GM12878 (cell line): Measurements from ENCODE around the gene NLRC5. TPM values are rescaled to one million over a fixed set of nuclear protein-coding genes. Genes with fewer than 3 reads are reported as not detected.

Experiments used
- ATAC-seq: fragments of 200-7000 bp; cut with Tn5 transposase; 3 replicates; pipeline ENCODE4 v1.9.1; 2020; ENCODE audit warnings: mild to moderate bottlenecking, moderate library complexity
- BruUV-seq: library from RNA; stranded (reverse); fragments of 400-500 nt; replicated peaks from 2 replicates; lab custom pipeline; 2021; lab: Mats Ljungman, UMichigan
- CTCF ChIA-PET: fragments of 300-600 bp; sonication (Branson Sonifier 250); formaldehyde crosslinking; extraction: SDS; loops from one replicate; lab custom pipeline; 2021; ENCODE audit warnings: inconsistent platforms; lab: Yijun Ruan, JAX
- POLR2A ChIA-PET: fragments of 350-600 bp; formaldehyde crosslinking; extraction: SDS; loops from one replicate; lab custom pipeline; 2021; ENCODE audit warnings: inconsistent platforms; lab: Charles Lee
- RAD21 ChIA-PET: fragments of 300-600 bp; sonication (Branson Sonifier 250); formaldehyde crosslinking; loops from one replicate; lab custom pipeline; 2023; ENCODE audit warnings: antibody characterized with exemption; ENCODE audit not compliant: unreplicated experiment; lab: Charles Lee
- SMC1A ChIA-PET: fragments of 300-600 bp; sonication (Branson Sonifier 250); formaldehyde crosslinking; loops from one replicate; lab custom pipeline; 2023; ENCODE audit not compliant: unreplicated experiment, uncharacterized antibody; lab: Charles Lee
- DNase-seq: peaks from one replicate; pipeline ENCODE4 v3.0.0-alpha.2; 2011; ENCODE audit warnings: low read depth, low spot score
- FAIRE-seq: peaks from 3 replicates; lab custom pipeline; 2011; peaks lifted over from hg19 to GRCh38; lab: Jason Lieb, UNC
- H2AFZ ChIP-seq: 2 replicates; pipeline ENCODE4 v1.6.0; 2011; ENCODE audit warnings: low read depth, low read length, control low read depth; ENCODE audit not compliant: control insufficient read depth
- H3K27ac ChIP-seq: 2 replicates; pipeline ENCODE4 v1.5.1; 2011; ENCODE audit warnings: control low read depth; ENCODE audit not compliant: control insufficient read depth, insufficient read depth
- H3K27me3 ChIP-seq, 2 experiments: replicated peaks in 1 of 2; 2 replicates each; pipeline versions ENCODE4 v1.6.0 to v1.6.1; 2011; ENCODE audit warnings: low read length in 1 of 2; ENCODE audit not compliant: control insufficient read depth in 2 of 2, insufficient read depth in 2 of 2
- H3K36me3 ChIP-seq, 2 experiments: 2 replicates each; pipeline ENCODE4 v1.5.1; 2011; ENCODE audit warnings: low read length in 1 of 2; ENCODE audit not compliant: control insufficient read depth in 2 of 2, insufficient read depth in 2 of 2
- H3K4me1 ChIP-seq: 2 replicates; pipeline ENCODE4 v1.6.1; 2011; ENCODE audit warnings: mild to moderate bottlenecking, low read length, moderate library complexity, mixed read lengths; ENCODE audit not compliant: control insufficient read depth, insufficient read depth
- H3K4me2 ChIP-seq: 2 replicates; pipeline ENCODE4 v1.6.0; 2011; ENCODE audit warnings: control low read depth; ENCODE audit not compliant: control insufficient read depth, insufficient read depth
- H3K4me3 ChIP-seq: fragments of 200-600 bp; sonication (generic); 2 replicates; pipeline ENCODE4 v1.5.1; 2016
- H3K79me2 ChIP-seq: 2 replicates; pipeline ENCODE4 v1.6.0; 2011; ENCODE audit warnings: low read length; ENCODE audit not compliant: control insufficient read depth, insufficient read depth
- H3K9ac ChIP-seq: 2 replicates; pipeline ENCODE4 v1.8.0; 2011; ENCODE audit warnings: low read length, control low read depth, mixed read lengths; ENCODE audit not compliant: control insufficient read depth, insufficient read depth
- H3K9me3 ChIP-seq: replicated peaks from 3 replicates; pipeline ENCODE4 v1.5.1; 2011; ENCODE audit warnings: mild to moderate bottlenecking, low read length; ENCODE audit not compliant: control insufficient read depth, insufficient read depth
- H4K20me1 ChIP-seq: 2 replicates; pipeline ENCODE4 v1.6.0; 2011; ENCODE audit not compliant: control insufficient read depth, insufficient read depth
- CREB1 ChIP-seq: IDR thresholded peaks from 2 replicates; pipeline ENCODE4 v1.6.1; 2012; ENCODE audit warnings: low read depth, mild to moderate bottlenecking, inconsistent platforms
- E2F4 ChIP-seq: IDR thresholded peaks from 2 replicates; pipeline ENCODE4 v1.6.1; 2012; ENCODE audit warnings: low read depth, low read length, improper control_type of control experiment
- E2F8 ChIP-seq: fragments of 450-650 bp; IDR thresholded peaks from 2 replicates; pipeline ENCODE4 v1.6.1; 2018; ENCODE audit warnings: mild to moderate bottlenecking, low read depth, moderate library complexity; ENCODE audit not compliant: partially characterized antibody
- HDGF ChIP-seq: fragments of 450-650 bp; IDR thresholded peaks from 2 replicates; pipeline ENCODE4 v1.6.1; 2016; ENCODE audit warnings: antibody characterized with exemption
- MAX ChIP-seq: IDR thresholded peaks from 2 replicates; pipeline ENCODE4 v1.6.1; 2012; ENCODE audit warnings: low read depth, low read length, improper control_type of control experiment
- MEF2B ChIP-seq: fragments of 450-650 bp; IDR thresholded peaks from 2 replicates; pipeline ENCODE4 v1.6.1; 2018; ENCODE audit warnings: mild to moderate bottlenecking, moderate library complexity; ENCODE audit not compliant: partially characterized antibody, poor library complexity, severe bottlenecking
- MYB ChIP-seq: fragments of 150-350 bp; IDR thresholded peaks from 2 replicates; pipeline ENCODE4 v1.6.1; 2014; ENCODE audit warnings: mild to moderate bottlenecking, low read depth, low read length, borderline replicate concordance
- NR2C1 ChIP-seq: fragments of 450-650 bp; IDR thresholded peaks from 2 replicates; pipeline ENCODE4 v1.6.1; 2017; ENCODE audit warnings: antibody characterized with exemption, mild to moderate bottlenecking, moderate library complexity
- SPI1 ChIP-seq: IDR thresholded peaks from 2 replicates; pipeline ENCODE4 v1.6.1; 2011; ENCODE audit warnings: low read depth, mild to moderate bottlenecking, low read length, moderate library complexity, borderline replicate concordance; ENCODE audit not compliant: insufficient read depth
- ZBED1 ChIP-seq: IDR thresholded peaks from 2 replicates; pipeline ENCODE4 v1.6.1; 2016; ENCODE audit warnings: borderline replicate concordance
- WGBS: methylation state at CpG from one replicate; pipeline ENCODE4 v1.1.6; 2016; ENCODE audit warnings: low lambda C conversion rate; ENCODE audit not compliant: insufficient replicate concordance, insufficient coverage; ENCODE audit errors: missing lambda C conversion rate; 5-methylcytosine and 5-hydroxymethylcytosine counted together
- in situ Hi-C: fragments of 300-500 bp; cut with MboI; formaldehyde crosslinking; loops from 9 replicates; pipeline ENCODE4 v1.14.3; 2018; ENCODE audit warnings: mixed read lengths
- intact Hi-C: fragments of 100-400 bp; cut with micrococcal nuclease; formaldehyde crosslinking; loops from one replicate; pipeline ENCODE4 v1.14.2; 2022; ENCODE audit not compliant: unreplicated experiment
- polyA plus RNA-seq, 11 experiments: library from polyadenylated mRNA; depleted of rRNA in 4 of 11; unstranded in 6 of 11; stranded (reverse) in 5 of 11; fragments of >200 nt; fragmentation: Nextera tagmentation in 4 of 11; fragmentation: Illumina TruSeq in 1 of 11; extraction: Ambion mirVana in 4 of 11; extraction: Trizol in 1 of 11; gene quantifications; 1 replicate in 1 of 11; 2 replicates in 10 of 11; pipeline versions ENCODE4 v1.2.1 to v1.2.3, GENCODE V29; 2011 to 2016; ENCODE audit warnings: inconsistent platforms in 2 of 11, missing spikeins in 2 of 11, low read depth in 1 of 11
- total RNA-seq, 4 experiments: library from RNA; depleted of rRNA in 3 of 4; stranded (reverse); fragments of >200 nt in 3 of 4; fragmentation: Illumina TruSeq in 1 of 4; extraction: Trizol in 1 of 4; gene quantifications; 2 replicates each; pipeline versions ENCODE4 v1.2.1 to v1.2.3, GENCODE V29; 2013 to 2021

The NLRC5 gene
- total and polyA plus RNA-seq, 10 of the 15 experiments (the other 5 are each of a cell fraction or from before 2014, with no cell fraction given), result 13.1 to 105 (median 57.3) TPM

- TF ChIP-seq MYB, result no peak
- TF ChIP-seq MEF2B, result no peak
- no peak for TF ChIP-seq SPI1
- TF ChIP-seq NR2C1, result no peak
- TF ChIP-seq MAX, result no peak
- TF ChIP-seq ZBED1, result no peak
- no peak for TF ChIP-seq E2F8
- no peak for TF ChIP-seq E2F4
- no peak for TF ChIP-seq HDGF
- TF ChIP-seq CREB1, result no peak
- no peaks in the 10 kb centered on the region for H3K36me3 ChIP-seq
- intact Hi-C loops (loop anchor here (5.0 kb wide), 1 partner anchor 35 kb away; no protein-coding TSS in a partner anchor), in situ Hi-C loops (loop anchor here (5.0 kb wide), 1 partner anchor 210 kb away; no protein-coding TSS in a partner anchor)
- DNase-seq, result no peak
- no peak within 1 kb of the TSS for H2AFZ ChIP-seq
- no peak for ATAC-seq
- BruUV-seq, result no TSS peak
- SMC1A ChIA-PET, result interaction anchor here (1.0 to 31.6 kb wide), 8 partner anchors 13 to 207 kb away, joined by 3 to 604 read pairs (median 44); partner anchors contain the start of gene NLRC5
- no peak within 1 kb of the TSS for H3K4me2 ChIP-seq
- H3K4me1 ChIP-seq, result peaks cover 7% of the 10 kb centered on the region
- FAIRE-seq, result no peak
- no peak within 1 kb of the TSS for H3K9ac ChIP-seq
- RAD21 ChIA-PET, result interaction anchor here (0.9 to 16.8 kb wide), 5 partner anchors 21 to 167 kb away, joined by 3 to 376 read pairs (median 8); partner anchors contain the start of gene NLRC5
- POLR2A ChIA-PET, result interaction anchor here (1.1 to 1.5 kb wide), 2 partner anchors 17 to 33 kb away, joined by 3 to 4 read pairs; no protein-coding TSS in a partner anchor
- H3K4me3 ChIP-seq, result no peak within 1 kb of the TSS
- CTCF ChIA-PET, result interaction anchor here (0.9 to 17.5 kb wide), 9 partner anchors 8 to 169 kb away, joined by 3 to 420 read pairs (median 68); partner anchors contain the start of genes NLRC5 and SLC12A3
- H4K20me1 ChIP-seq, result no peaks in the 10 kb centered on the region
- no peak within 1 kb of the TSS for H3K27ac ChIP-seq
- H3K79me2 ChIP-seq, result no peaks in the 10 kb centered on the region
- H3K9me3 ChIP-seq, result no peaks in the 10 kb centered on the region
- WGBS, result 81% methylated on average over 12 of the region's 12 CpGs
- no peaks in the 10 kb centered on the region for H3K27me3 ChIP-seq
Measured at GRCh38 chr16:56961851-56962281, 27.5 kb upstream of the NLRC5 start, which contains the start of gene CETP. CETP (plus strand) TSS chr16:56961950; CDS start chr16:56961980, 30 bp downstream.
